HepG2 (cell line): Measurements from ENCODE around the gene VPS37B. TPM values are rescaled to one million over a fixed set of nuclear protein-coding genes. Genes with fewer than 3 reads are reported as not detected.

ENCODE experiments used
- AHR ChIP-seq: IDR thresholded peaks from 2 replicates; pipeline ENCODE4 v1.6.1; 2018; ENCODE audit warnings: missing genetic modification reagents, missing compliant biosample characterization
- ARID5B ChIP-seq: IDR thresholded peaks from 2 replicates; pipeline ENCODE4 v1.4.0; 2020; ENCODE audit warnings: mild to moderate bottlenecking, missing genetic modification reagents
- CENPT ChIP-seq: sonication (generic); formaldehyde crosslinking; IDR thresholded peaks from 2 replicates; pipeline ENCODE4 v1.8.0; 2022; ENCODE audit warnings: low read depth, mild to moderate bottlenecking, moderate library complexity, missing genetic modification reagents
- E2F5 ChIP-seq: sonication (generic); formaldehyde crosslinking; conservative IDR thresholded peaks from 2 replicates; pipeline ENCODE4 v1.4.0; 2020; ENCODE audit warnings: missing genetic modification reagents
- GATAD2A ChIP-seq: IDR thresholded peaks from 2 replicates; pipeline ENCODE4 v1.6.1; 2016
- HDAC2 ChIP-seq: sonication (generic); formaldehyde crosslinking; IDR thresholded peaks from 2 replicates; pipeline ENCODE4 v1.4.0; 2020; ENCODE audit warnings: missing genetic modification reagents
- HNF4A ChIP-seq: sonication (generic); formaldehyde crosslinking; IDR thresholded peaks from 2 replicates; pipeline ENCODE4 v1.4.0; 2020; ENCODE audit warnings: missing genetic modification reagents
- KAT7 ChIP-seq: IDR thresholded peaks from 2 replicates; pipeline ENCODE4 v1.6.1; 2018; ENCODE audit warnings: borderline replicate concordance, missing compliant biosample characterization
- NONO ChIP-seq, 2 experiments: fragments of 450-650 bp in 1 of 2; sonication (generic) in 1 of 2; formaldehyde crosslinking in 1 of 2; IDR thresholded peaks in 1 of 2; conservative IDR thresholded peaks in 1 of 2; 2 replicates each; pipeline versions ENCODE4 v1.6.1 to v1.8.0; 2017 to 2022; ENCODE audit warnings: mild to moderate bottlenecking in 1 of 2, missing genetic modification reagents in 1 of 2, moderate library complexity in 1 of 2
- POLR2A ChIP-seq, 2 experiments: IDR thresholded peaks; 2 replicates each; pipeline ENCODE4 v1.6.1; 2011; ENCODE audit warnings: low read depth in 2 of 2, low read length in 2 of 2, mild to moderate bottlenecking in 1 of 2, moderate library complexity in 1 of 2; ENCODE audit not compliant: insufficient read depth in 1 of 2
- PREB ChIP-seq: sonication (generic); formaldehyde crosslinking; IDR thresholded peaks from 2 replicates; pipeline ENCODE4 v1.4.0; 2020; ENCODE audit warnings: missing genetic modification reagents
- REL ChIP-seq: sonication (generic); formaldehyde crosslinking; conservative IDR thresholded peaks from 2 replicates; pipeline ENCODE4 v1.8.0; 2022; ENCODE audit warnings: mild to moderate bottlenecking, missing genetic modification reagents, moderate library complexity
- ZBTB34 ChIP-seq: sonication (generic); formaldehyde crosslinking; IDR thresholded peaks from 2 replicates; pipeline ENCODE4 v1.8.0; 2022; ENCODE audit warnings: mild to moderate bottlenecking, missing genetic modification reagents
- ZC3H13 ChIP-seq: sonication (generic); formaldehyde crosslinking; IDR thresholded peaks from 2 replicates; pipeline ENCODE4 v1.8.1; 2023; ENCODE audit warnings: mild to moderate bottlenecking, missing genetic modification reagents, moderate library complexity
- ZFAT ChIP-seq: sonication (generic); formaldehyde crosslinking; conservative IDR thresholded peaks from 2 replicates; pipeline ENCODE4 v1.8.1; 2023; ENCODE audit warnings: missing genetic modification reagents, inconsistent platforms
- ZNF652 ChIP-seq: IDR thresholded peaks from 2 replicates; pipeline ENCODE4 v1.6.1; 2016; ENCODE audit warnings: low read depth, borderline replicate concordance
- ZNF703 ChIP-seq: sonication (generic); formaldehyde crosslinking; IDR thresholded peaks from 2 replicates; pipeline ENCODE4 v1.5.1; 2020; ENCODE audit warnings: missing genetic modification reagents, mild to moderate bottlenecking, moderate library complexity, borderline replicate concordance
- ZSCAN25 ChIP-seq: sonication (generic); formaldehyde crosslinking; IDR thresholded peaks from 2 replicates; pipeline ENCODE4 v1.8.0; 2022; ENCODE audit warnings: mild to moderate bottlenecking, missing genetic modification reagents
- polyA plus RNA-seq, 8 experiments: library from polyadenylated mRNA; depleted of rRNA in 3 of 8; stranded (reverse) in 7 of 8; unstranded in 1 of 8; fragments of >200 nt; fragmentation: Illumina TruSeq in 4 of 8; extraction: Trizol in 4 of 8; gene quantifications; 2 replicates each; pipeline versions ENCODE4 v1.2.1 to v1.2.3, GENCODE V29; 2011 to 2016; ENCODE audit warnings: low read depth in 4 of 8, missing spikeins in 1 of 8, mixed read lengths in 1 of 8; ENCODE audit not compliant: insufficient read depth in 1 of 8
- total RNA-seq, 5 experiments: library from RNA; depleted of rRNA; stranded (reverse); fragments of >200 nt; fragmentation: Illumina TruSeq; extraction: Trizol; gene quantifications; 2 replicates each; pipeline ENCODE4 v1.2.3, GENCODE V29; 2016; ENCODE audit warnings: low read depth in 1 of 5
- TF ChIP-seq, protein P1 (sequence below): sonication (generic); formaldehyde crosslinking; IDR thresholded peaks from 2 replicates; pipeline ENCODE4 v1.5.0; 2020; ENCODE audit warnings: mild to moderate bottlenecking, missing genetic modification reagents
- TF ChIP-seq, protein P2 (sequence below): sonication (generic); formaldehyde crosslinking; IDR thresholded peaks from 2 replicates; pipeline ENCODE4 v1.4.0; 2020; ENCODE audit warnings: mild to moderate bottlenecking, missing genetic modification reagents

Gene VPS37B
- total and polyA plus RNA-seq, 2 of the 13 experiments (the other 11 are each of a cell fraction or from before 2014, with no cell fraction given): 4.6 to 5.3 TPM

GRCh38 chr12:122866379-122866778 is 29.5 kb downstream of the VPS37B start (continued):
- TF ChIP-seq ARID5B (CRISPR knock-in tag): peak; percentile 55
- no peak for TF ChIP-seq E2F5
- TF ChIP-seq ZBTB34 (CRISPR knock-in tag): no peak
- no peak for TF ChIP-seq KAT7
- no peak for TF ChIP-seq CENPT
- TF ChIP-seq ZNF652: no peak
- TF ChIP-seq, protein P1, sequence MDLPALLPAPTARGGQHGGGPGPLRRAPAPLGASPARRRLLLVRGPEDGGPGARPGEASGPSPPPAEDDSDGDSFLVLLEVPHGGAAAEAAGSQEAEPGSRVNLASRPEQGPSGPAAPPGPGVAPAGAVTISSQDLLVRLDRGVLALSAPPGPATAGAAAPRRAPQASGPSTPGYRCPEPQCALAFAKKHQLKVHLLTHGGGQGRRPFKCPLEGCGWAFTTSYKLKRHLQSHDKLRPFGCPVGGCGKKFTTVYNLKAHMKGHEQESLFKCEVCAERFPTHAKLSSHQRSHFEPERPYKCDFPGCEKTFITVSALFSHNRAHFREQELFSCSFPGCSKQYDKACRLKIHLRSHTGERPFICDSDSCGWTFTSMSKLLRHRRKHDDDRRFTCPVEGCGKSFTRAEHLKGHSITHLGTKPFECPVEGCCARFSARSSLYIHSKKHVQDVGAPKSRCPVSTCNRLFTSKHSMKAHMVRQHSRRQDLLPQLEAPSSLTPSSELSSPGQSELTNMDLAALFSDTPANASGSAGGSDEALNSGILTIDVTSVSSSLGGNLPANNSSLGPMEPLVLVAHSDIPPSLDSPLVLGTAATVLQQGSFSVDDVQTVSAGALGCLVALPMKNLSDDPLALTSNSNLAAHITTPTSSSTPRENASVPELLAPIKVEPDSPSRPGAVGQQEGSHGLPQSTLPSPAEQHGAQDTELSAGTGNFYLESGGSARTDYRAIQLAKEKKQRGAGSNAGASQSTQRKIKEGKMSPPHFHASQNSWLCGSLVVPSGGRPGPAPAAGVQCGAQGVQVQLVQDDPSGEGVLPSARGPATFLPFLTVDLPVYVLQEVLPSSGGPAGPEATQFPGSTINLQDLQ (CRISPR knock-in tag): no peak
- TF ChIP-seq ZC3H13 (CRISPR knock-in tag): no peak
- TF ChIP-seq HDAC2 (CRISPR knock-in tag): peak; percentile 75
- TF ChIP-seq ZNF703: no peak
- TF ChIP-seq NONO (IDR thresholded peaks at IDR 0.05): no peak
- 0 out of 2 replicates have a peak, but pooled peaks have one; percentile 10 for TF ChIP-seq NONO (CRISPR knock-in tag; conservative IDR thresholded peaks at IDR 0.05)
- peak; percentile 86 for TF ChIP-seq HNF4A
- no peak for TF ChIP-seq REL (CRISPR knock-in tag)
- no peak for TF ChIP-seq ZSCAN25 (CRISPR knock-in tag)
- TF ChIP-seq AHR: no peak
- TF ChIP-seq ZFAT (CRISPR knock-in tag): no peak
- no peak for TF ChIP-seq PREB (CRISPR knock-in tag)
- TF ChIP-seq POLR2A (IDR thresholded peaks at IDR 0.05; ENCODE audit: insufficient read depth in 1 of 2, low read depth in 2 of 2, low read length in 2 of 2): no peak
- TF ChIP-seq, protein P2, sequence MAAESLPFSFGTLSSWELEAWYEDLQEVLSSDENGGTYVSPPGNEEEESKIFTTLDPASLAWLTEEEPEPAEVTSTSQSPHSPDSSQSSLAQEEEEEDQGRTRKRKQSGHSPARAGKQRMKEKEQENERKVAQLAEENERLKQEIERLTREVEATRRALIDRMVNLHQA: no peak
- TF ChIP-seq GATAD2A (CRISPR knock-in tag): peak; percentile 91
